GM18909 (cell line): ENCODE data around the gene UNC119.
A peak's percentile ranks its signal among the peaks of the same experiment; 100 is the strongest.

Experiments used
- ATAC-seq: cut with Tn5 transposase; IDR thresholded peaks from one replicate; pipeline ENCODE4 v1.9.1; 2021; ENCODE audit warnings: mild to moderate bottlenecking; ENCODE audit not compliant: unreplicated experiment, poor library complexity

Gene UNC119

DNA sequence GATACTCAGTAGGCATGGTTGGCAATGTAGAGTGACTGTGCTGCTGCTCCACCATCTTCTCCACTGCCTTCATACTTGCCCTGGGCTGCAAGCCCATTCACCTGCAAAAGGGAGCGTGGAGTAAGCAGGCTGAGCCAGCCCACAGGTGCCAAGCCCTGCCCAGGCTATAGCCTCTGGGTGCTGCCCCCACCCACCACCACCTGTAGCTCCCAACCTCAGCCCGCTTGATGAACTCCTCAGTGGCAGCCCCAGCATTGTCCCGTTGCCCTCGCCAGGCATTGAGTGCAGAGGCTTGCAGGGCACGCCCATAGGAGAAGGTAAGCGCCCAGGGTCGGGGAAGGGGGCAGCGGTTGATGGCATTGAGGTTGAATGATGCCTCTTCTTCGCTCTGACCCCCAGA is 21.1 kb upstream of the UNC119 start:
- ATAC-seq, result no peak

GRCh38 chr17:28573040-28573380 is 20.6 kb upstream of the UNC119 start:
- ATAC-seq, result no peak

DNA sequence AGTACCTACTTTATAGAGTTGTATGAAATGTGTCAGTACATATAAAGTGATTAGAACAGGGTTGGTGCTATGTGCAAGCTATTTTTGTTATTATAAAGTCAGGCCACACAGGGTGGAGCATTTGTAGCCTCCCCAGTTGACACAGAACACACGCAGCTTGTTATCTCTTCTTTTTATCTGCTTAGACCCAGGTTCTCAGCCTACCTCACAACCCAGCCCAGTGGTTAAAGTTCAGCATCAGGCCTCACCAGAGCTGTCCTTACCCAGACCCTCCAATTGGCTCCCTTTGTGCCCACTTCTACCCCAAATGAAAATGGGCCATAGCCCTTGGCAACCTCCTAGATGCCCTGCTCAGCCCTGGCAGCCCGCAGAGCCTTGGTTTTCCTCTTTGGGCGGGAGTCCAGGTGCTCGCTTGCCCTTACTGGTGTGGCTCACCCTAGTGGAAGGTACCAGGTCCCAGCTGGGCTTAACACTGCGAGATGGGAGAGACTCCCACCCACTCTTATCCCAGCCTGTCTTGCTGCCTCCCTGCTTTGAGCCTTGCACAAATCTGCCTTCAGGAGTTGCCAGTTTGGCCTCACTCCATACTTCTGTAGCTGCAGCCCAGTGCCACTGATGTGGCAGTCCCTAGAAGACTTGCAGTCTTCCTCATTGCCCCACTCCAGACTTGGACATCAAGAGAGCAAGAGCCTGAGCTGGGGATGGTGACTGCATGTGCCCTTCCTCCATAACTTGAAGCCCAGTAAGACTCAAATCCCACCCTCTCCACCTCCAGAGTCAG is 20.0 kb upstream of the UNC119 start:
- no peak for ATAC-seq

DNA sequence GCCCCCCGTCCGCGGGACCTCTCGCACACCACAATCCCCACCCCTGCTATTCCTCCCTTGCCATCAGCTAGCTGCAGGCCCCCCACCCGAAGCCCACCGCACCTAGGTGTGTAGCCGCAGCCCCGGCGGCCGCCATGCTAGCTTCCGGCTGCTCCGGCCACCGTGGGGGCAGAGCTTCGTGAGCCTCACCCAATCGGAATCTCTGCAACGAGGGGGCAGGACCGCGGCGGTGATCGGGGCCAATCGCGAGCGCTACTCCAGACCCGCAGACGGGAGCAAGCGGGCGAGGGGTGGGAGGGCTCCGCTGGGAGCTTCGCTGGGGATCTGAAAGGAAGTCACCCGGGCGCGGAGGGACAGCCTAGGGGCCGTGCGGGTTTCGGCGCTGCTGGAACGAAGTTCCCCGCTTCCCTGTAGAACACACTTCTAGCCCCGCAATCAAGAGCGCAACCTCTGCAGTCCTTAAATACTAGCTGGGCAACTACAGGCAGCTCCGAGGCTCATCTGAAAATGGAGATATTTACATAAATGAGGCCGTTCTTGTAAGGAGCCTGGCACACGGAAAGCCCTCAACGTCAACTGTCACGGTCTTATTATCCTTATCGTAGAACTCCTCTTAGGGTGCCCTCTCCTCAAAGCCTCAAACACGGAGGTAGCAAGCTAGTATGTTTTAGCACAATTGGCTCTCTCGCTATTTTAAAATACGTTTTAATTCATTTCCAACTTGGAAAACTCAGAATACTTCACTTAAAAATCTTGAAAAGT is 19.1 kb upstream of the UNC119 start, which contains the start of gene PIGS:
TSS of gene PIGS (minus strand) at position 164 of the 762 bp plus-strand sequence. CDS start at position 136, 28 bp downstream.
- ATAC-seq, result peak; percentile 90

DNA sequence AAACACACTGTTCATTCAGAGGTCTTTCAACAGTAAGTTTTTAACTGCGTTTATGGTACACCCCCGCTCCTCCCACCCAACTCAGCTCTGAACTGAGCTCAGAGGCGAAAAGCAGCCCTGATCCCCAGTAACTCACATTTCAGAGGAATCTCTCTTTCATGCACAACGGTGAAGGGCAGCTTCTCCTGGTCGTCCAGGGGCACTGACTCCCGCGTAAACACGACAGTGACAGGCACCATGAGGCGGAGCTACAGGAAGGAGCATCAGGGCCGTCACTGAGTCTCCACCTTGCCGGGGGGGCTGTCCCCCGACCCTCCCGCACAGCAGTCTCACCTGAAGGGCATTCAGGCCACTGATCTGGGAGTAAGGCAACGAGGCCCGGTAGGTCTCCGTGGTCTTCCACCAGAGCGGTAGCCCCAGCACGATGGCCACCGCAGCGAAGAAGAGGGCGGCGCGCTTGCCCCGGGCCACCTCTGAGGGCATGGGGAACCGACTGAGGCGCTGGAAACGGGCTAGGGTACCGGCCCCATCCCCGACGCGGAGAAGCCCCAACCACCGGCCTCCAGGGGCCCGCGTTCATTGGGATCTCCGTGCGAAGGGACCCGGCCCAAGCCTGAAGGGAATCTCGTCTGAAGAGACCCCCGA is 18.4 kb upstream of the UNC119 start:
- ATAC-seq, result peak; percentile 21

GRCh38 chr17:28569446-28569845 is 17.0 kb upstream of the UNC119 start:
- no peak for ATAC-seq

DNA sequence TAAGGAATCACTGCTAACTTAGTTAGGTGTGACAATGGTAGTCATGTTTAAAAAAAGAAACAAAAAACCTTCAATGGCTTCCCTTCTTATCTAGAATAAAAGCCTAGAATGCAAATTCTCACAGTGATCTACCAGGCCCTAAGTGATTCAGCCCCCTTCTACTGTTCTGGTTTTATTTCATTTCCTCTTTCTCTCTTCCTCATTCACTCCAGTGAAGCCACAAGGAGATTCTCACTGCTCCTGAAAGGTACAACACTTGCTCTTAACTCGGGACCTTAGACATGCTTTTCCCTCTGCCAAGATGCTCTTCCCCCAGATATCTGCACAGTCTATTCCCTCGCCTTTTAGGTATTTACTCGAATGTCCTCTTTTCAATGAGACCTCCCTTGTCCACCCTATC is 15.2 kb upstream of the UNC119 start:
- no peak for ATAC-seq

- ATAC-seq, result no peak
Observed at GRCh38 chr17:28563475-28563874, 11.1 kb upstream of the UNC119 start.

GRCh38 chr17:28555022-28555421 is 2.6 kb upstream of the UNC119 start:
- no peak for ATAC-seq

DNA sequence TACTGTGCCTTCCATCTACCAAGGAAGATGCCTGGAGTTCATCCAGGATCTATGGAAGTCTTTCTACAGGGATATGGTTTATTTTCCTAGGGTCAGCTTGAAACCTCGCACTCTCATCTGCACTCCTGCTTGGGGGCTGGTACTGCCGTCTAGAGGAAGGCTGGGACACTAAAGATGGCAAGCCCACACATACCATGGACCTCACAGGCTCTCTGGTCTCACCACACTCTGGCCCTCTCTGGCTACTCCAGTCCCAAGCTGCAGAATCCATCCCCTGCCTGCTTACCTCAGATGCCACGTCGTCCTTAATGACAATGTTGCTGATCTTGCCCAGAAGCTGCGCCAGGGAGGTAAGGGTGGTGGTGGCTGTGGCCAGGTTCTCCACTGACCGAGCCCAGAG is 2.1 kb upstream of the UNC119 start:
- ATAC-seq, result no peak

DNA sequence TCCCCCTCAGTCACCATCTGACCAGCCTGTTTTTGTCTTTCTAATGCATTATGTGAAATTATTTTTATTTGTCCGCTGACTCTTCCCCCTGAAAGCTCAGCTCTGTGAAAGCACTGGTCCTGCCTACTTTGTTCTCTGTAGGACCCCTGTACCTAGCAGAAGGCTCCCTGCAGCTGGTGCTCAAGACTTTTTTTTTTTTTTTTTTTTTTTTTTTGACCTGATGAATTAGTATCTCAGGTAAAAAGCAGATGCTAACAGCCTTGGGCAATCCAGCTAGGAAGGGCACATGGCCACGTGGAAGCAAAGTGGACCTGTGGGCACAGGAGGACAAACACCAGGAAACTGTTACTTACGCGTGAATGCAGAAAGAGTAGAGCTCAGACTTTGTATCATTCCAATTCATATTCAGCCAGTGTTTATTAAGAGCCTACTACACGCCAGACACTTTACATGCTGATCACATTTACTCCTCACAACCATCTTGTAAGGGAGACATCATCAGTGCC is 629 bp upstream of the UNC119 start:
- no peak for ATAC-seq

DNA sequence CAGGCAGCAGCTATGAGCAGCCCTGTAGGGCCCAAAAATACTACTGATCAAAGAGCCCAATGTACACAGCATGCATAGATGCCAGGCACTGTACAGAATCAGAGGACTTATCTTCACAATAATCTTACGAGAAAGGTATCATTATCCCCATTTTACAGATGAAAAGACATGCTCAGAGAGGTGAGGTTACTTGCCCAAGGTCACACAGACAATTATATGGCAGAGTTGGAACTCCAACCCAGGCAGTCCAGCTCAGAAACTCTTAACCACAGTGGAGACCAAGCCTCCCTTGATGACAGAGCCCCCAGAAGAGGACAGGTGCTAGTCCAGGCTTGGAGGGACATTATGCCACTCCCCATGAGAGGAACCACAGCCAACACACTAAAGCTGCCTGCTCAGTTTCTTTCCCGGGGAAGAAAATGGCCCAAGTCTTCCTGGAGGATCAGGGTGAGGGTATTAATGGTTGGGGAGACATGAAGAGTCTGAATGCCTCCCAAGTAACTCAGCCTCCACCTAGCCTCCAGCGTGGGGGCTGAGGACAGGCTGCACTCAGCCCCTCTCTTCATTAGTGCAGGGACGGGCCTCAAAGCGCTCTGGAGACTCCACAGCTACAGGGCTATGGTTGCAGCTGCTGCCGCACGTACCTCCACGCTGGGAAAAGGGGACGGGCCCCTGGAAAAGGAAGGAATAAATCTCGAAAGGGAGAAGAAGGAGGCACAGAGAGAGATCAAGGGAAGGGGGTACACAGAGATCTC is 826 bp downstream of the UNC119 start:
- no peak for ATAC-seq

GRCh38 chr17:28550858-28551257 is 1.6 kb downstream of the UNC119 start:
- no peak for ATAC-seq

GRCh38 chr17:28549236-28550132 is 2.9 kb downstream of the UNC119 start:
- ATAC-seq, result no peak

- ATAC-seq, result no peak
Observed at GRCh38 chr17:28548417-28549130, 3.9 kb downstream of the UNC119 start.

- ATAC-seq, result peak; percentile 51
Observed at GRCh38 chr17:28547623-28548416, 4.6 kb downstream of the UNC119 start.

GRCh38 chr17:28547096-28547622 is 5.3 kb downstream of the UNC119 start:
- ATAC-seq, result no peak
